ENCODE measurements around the gene ARHGAP10. TPM values are rescaled to one million over a fixed set of nuclear protein-coding genes. Genes with fewer than 3 reads are reported as not detected.

ARHGAP10 gene
- total RNA-seq, 4 donors from 2014 or later = 26.5 to 117 (median 29.7) TPM

GRCh38 chr4:147865926-147866325 lies 134.0 kb downstream of the ARHGAP10 start:
- H3K4me3 ChIP-seq = no peak overlapping the region
- TF ChIP-seq CTCF (IDR thresholded peaks at IDR 0.05) (no peak), POLR2A (IDR thresholded peaks at IDR 0.05) (no peak)
- DNase-seq = no peak
- H3K4me1 ChIP-seq = peaks cover 0 to 58% (median 17%) of the 10 kb centered on the region in 3 donors
- intact Hi-C loops (cut with DNase I) = loop anchor here (5.0 kb wide), 1 partner anchor 159 kb away; no protein-coding TSS in a partner anchor
- H3K36me3 ChIP-seq = peaks cover 0 to 40% (median 0%) of the 10 kb centered on the region in 3 donors
- peak overlapping the region in 3 of 4 donors; percentile 28 to 78 (median 35) for H3K27ac ChIP-seq
- no peaks in the 10 kb centered on the region for H3K27me3 ChIP-seq
- no peaks in the 10 kb centered on the region for H3K9me3 ChIP-seq
- 49 to 51% methylated on average over 3 of the region's 3 CpGs for WGBS, 2 donors

- H3K27ac ChIP-seq = peak overlapping the region in 3 of 4 donors; percentile 28 to 78 (median 35)
- intact Hi-C loops (cut with DNase I) = loop anchor here (5.0 kb wide), 1 partner anchor 159 kb away; no protein-coding TSS in a partner anchor
- no peaks in the 10 kb centered on the region for H3K9me3 ChIP-seq
- H3K36me3 ChIP-seq = peaks cover 0 to 33% (median 0%) of the 10 kb centered on the region in 3 donors
- no peak overlapping the region for H3K4me3 ChIP-seq
- no peaks in the 10 kb centered on the region for H3K27me3 ChIP-seq
- TF ChIP-seq POLR2A (IDR thresholded peaks at IDR 0.05) (no peak), CTCF (IDR thresholded peaks at IDR 0.05) (peak; percentile 97 to 100 (median 100))
- WGBS, 2 donors = 22 to 32% methylated on average over 2 of the region's 2 CpGs
- H3K4me1 ChIP-seq = peaks cover 0 to 50% (median 12%) of the 10 kb centered on the region in 3 donors
- DNase-seq = peak; percentile 26
These were observed 134.8 kb downstream of the ARHGAP10 start for GRCh38 chr4:147866532-147867271.

- DNase-seq = no peak
- no peaks in the 10 kb centered on the region for H3K4me1 ChIP-seq
- peaks cover 0 to 73% (median 4%) of the 10 kb centered on the region in 3 donors for H3K36me3 ChIP-seq
- H3K4me3 ChIP-seq = no peak overlapping the region
- 64 to 71% methylated on average over 5 of the region's 5 CpGs for WGBS, 2 donors
- H3K27ac ChIP-seq = no peak overlapping the region
- no peaks in the 10 kb centered on the region for H3K27me3 ChIP-seq
- intact Hi-C loops (cut with DNase I) = no loop called here
- H3K9me3 ChIP-seq = no peaks in the 10 kb centered on the region
- no peak for TF ChIP-seq CTCF (IDR thresholded peaks at IDR 0.05)
- no peak for TF ChIP-seq POLR2A (IDR thresholded peaks at IDR 0.05)
These were observed 142.2 kb downstream of the ARHGAP10 start for GRCh38 chr4:147874109-147874508.

GRCh38 chr4:147877308-147877771 lies 145.5 kb downstream of the ARHGAP10 start:
- H3K9me3 ChIP-seq = no peaks in the 10 kb centered on the region
- H3K27ac ChIP-seq = no peak overlapping the region
- H3K4me1 ChIP-seq = no peaks in the 10 kb centered on the region
- no peak for TF ChIP-seq CTCF (IDR thresholded peaks at IDR 0.05)
- TF ChIP-seq POLR2A (IDR thresholded peaks at IDR 0.05) = no peak
- no peaks in the 10 kb centered on the region for H3K27me3 ChIP-seq
- no peak overlapping the region for H3K4me3 ChIP-seq
- H3K36me3 ChIP-seq = peaks cover 4 to 95% (median 5%) of the 10 kb centered on the region in 3 donors
- intact Hi-C loops (cut with DNase I) = no loop called here
- DNase-seq = no peak

- no peaks in the 10 kb centered on the region for H3K4me1 ChIP-seq
- no peak for DNase-seq
- intact Hi-C loops (cut with DNase I) = no loop called here
- H3K36me3 ChIP-seq = peaks cover 4 to 95% (median 5%) of the 10 kb centered on the region in 3 donors
- TF ChIP-seq CTCF (IDR thresholded peaks at IDR 0.05) (no peak), POLR2A (IDR thresholded peaks at IDR 0.05) (no peak)
- WGBS, 2 donors = 76 to 80% methylated on average over 1 of the region's 1 CpG
- H3K9me3 ChIP-seq = no peaks in the 10 kb centered on the region
- H3K4me3 ChIP-seq = no peak overlapping the region
- no peaks in the 10 kb centered on the region for H3K27me3 ChIP-seq
- H3K27ac ChIP-seq = no peak overlapping the region
These were observed 147.8 kb downstream of the ARHGAP10 start for GRCh38 chr4:147879676-147880075.

Measured in esophagus squamous epithelium (tissue), 5 donors.